NCI-H128 (cell line): Measurements from ENCODE around the gene CDC42BPA.
A peak's percentile ranks its signal among the peaks of the same experiment; 100 is the strongest.

Experiments used
- DNase-seq: peaks from one replicate; lab custom pipeline; 2025; ENCODE audit not compliant: unreplicated experiment; lab: John Stamatoyannopoulos, UW

Gene CDC42BPA

GRCh38 chr1:226951286-226952117 is 366.8 kb downstream of the CDC42BPA start:
- DNase-seq = no peak

GRCh38 chr1:226950871-226951270 is 367.4 kb downstream of the CDC42BPA start:
- DNase-seq = no peak

GRCh38 chr1:226950316-226950715 is 368.0 kb downstream of the CDC42BPA start:
- no peak for DNase-seq

GRCh38 chr1:226949401-226949800 is 368.9 kb downstream of the CDC42BPA start:
- no peak for DNase-seq

GRCh38 chr1:226948996-226949395 is 369.3 kb downstream of the CDC42BPA start:
- DNase-seq = no peak

GRCh38 chr1:226948480-226948879 is 369.8 kb downstream of the CDC42BPA start:
- DNase-seq = no peak

GRCh38 chr1:226948051-226948450 is 370.2 kb downstream of the CDC42BPA start:
- DNase-seq = no peak

GRCh38 chr1:226946841-226947240 is 371.5 kb downstream of the CDC42BPA start:
- no peak for DNase-seq

GRCh38 chr1:226946285-226946684 is 372.0 kb downstream of the CDC42BPA start:
- DNase-seq = no peak

GRCh38 chr1:226945858-226946245 is 372.4 kb downstream of the CDC42BPA start:
- no peak for DNase-seq

GRCh38 chr1:226945106-226945857 is 373.0 kb downstream of the CDC42BPA start:
- DNase-seq = no peak

GRCh38 chr1:226943927-226944326 is 374.4 kb downstream of the CDC42BPA start:
- DNase-seq = no peak

- DNase-seq = no peak
Measured at GRCh38 chr1:226943156-226943555, 375.1 kb downstream of the CDC42BPA start.

- DNase-seq = no peak
Measured at GRCh38 chr1:226942392-226942791, 375.9 kb downstream of the CDC42BPA start.

GRCh38 chr1:226940806-226941067 is 377.6 kb downstream of the CDC42BPA start:
- no peak for DNase-seq

- peak; percentile 100 for DNase-seq
Measured at GRCh38 chr1:226940029-226940805, 378.1 kb downstream of the CDC42BPA start, which contains the start of gene COQ8A. Gene COQ8A (plus strand): TSS chr1:226940294. CDS start chr1:226961386, 21,092 bp downstream.
